Measurements from ENCODE around the gene CNTNAP2. TPM values are rescaled to one million over a fixed set of nuclear protein-coding genes. Genes with fewer than 3 reads are reported as not detected.

Gene CNTNAP2
- total and polyA plus RNA-seq, 2 of the 13 experiments (the other 11 are each of a cell fraction or from before 2014, with no cell fraction given): 0.40 to 0.42 TPM

DNA sequence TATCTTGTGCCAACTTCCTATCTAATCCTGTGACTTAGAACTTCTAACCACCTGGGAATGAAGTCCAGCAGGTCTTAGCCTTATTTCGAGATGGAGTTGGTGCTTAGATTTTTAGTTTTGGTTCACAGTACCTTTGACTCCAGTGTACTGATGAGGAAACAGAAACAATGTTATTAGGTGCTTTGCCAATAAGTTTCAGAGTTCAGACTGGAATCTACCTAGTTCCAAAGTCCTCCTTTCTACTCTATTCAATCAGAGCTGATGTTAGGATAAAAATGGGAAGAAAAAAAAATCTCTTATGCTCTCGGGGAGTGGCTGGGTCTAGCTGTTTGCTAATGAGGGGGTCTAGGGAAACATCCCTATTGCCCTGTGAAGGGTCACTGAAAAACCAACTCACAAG, 1867.7 kb downstream of the CNTNAP2 start:
- Histone ChIP-seq H3K27ac (ENCODE audit: extremely low read length, insufficient read depth, low read length) (no peak overlapping the region), H3K79me2 (ENCODE audit: insufficient read depth, low read length) (no peaks in the 10 kb centered on the region), H3K9ac (ENCODE audit: insufficient read depth, low read depth, low read length) (no peak overlapping the region), H2AFZ (ENCODE audit: low read length) (no peak overlapping the region), H3K27me3 (ENCODE audit: control insufficient read depth in 1 of 2, insufficient read depth in 2 of 2, low read length in 2 of 2) (no peaks in the 10 kb centered on the region), H3K4me1 (ENCODE audit: insufficient read depth, low read length) (no peaks in the 10 kb centered on the region), H3K36me3 (replicated peaks in 1 of 2; ENCODE audit: control insufficient read depth in 1 of 2, insufficient read depth in 2 of 2, low read length in 2 of 2) (no peaks in the 10 kb centered on the region), H4K20me1 (ENCODE audit: insufficient read depth, low read length) (no peaks in the 10 kb centered on the region), H3K4me2 (ENCODE audit: low read depth, low read length) (no peak overlapping the region), H3K4me3 (replicated peaks in 1 of 3; ENCODE audit: insufficient read depth in 1 of 3, low read depth in 2 of 3, low read length in 3 of 3) (no peak overlapping the region), H3K9me3 (ENCODE audit: low read length) (no peaks in the 10 kb centered on the region)
- TF ChIP-seq MED8 (CRISPR knock-in tag; IDR thresholded peaks at IDR 0.05; ENCODE audit: insufficient replicate concordance): no peak
- no peak for TF ChIP-seq ZNF44 (CRISPR knock-in tag; IDR thresholded peaks at IDR 0.05)
- no peak for TF ChIP-seq ZEB1 (IDR thresholded peaks at IDR 0.05; ENCODE audit: insufficient replicate concordance, low read depth)
- TF ChIP-seq, protein P1, sequence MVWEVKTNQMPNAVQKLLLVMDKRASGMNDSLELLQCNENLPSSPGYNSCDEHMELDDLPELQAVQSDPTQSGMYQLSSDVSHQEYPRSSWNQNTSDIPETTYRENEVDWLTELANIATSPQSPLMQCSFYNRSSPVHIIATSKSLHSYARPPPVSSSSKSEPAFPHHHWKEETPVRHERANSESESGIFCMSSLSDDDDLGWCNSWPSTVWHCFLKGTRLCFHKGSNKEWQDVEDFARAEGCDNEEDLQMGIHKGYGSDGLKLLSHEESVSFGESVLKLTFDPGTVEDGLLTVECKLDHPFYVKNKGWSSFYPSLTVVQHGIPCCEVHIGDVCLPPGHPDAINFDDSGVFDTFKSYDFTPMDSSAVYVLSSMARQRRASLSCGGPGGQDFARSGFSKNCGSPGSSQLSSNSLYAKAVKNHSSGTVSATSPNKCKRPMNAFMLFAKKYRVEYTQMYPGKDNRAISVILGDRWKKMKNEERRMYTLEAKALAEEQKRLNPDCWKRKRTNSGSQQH (CRISPR knock-in tag; IDR thresholded peaks at IDR 0.05; ENCODE audit: low read depth): no peak
- TF ChIP-seq SYNCRIP (IDR thresholded peaks at IDR 0.05; ENCODE audit: insufficient read depth, low read depth, low read length): no peak
- no peak for TF ChIP-seq ZNF580 (CRISPR knock-in tag; IDR thresholded peaks at IDR 0.05; ENCODE audit: borderline replicate concordance, low read depth)
- no peak for TF ChIP-seq USF2 (IDR thresholded peaks at IDR 0.05; ENCODE audit: low read depth, low read length)
- TF ChIP-seq USF2 (CRISPR knock-in tag; IDR thresholded peaks at IDR 0.05; ENCODE audit: borderline replicate concordance): no peak
- no peak for TF ChIP-seq KDM3A (CRISPR knock-in tag; IDR thresholded peaks at IDR 0.05; ENCODE audit: low read depth)
- no peak for TF ChIP-seq HNF4A (CRISPR knock-in tag; IDR thresholded peaks at IDR 0.05)
- TF ChIP-seq RXRA (CRISPR knock-in tag; IDR thresholded peaks at IDR 0.05): no peak
- no peak for TF ChIP-seq PHF21A (CRISPR knock-in tag; IDR thresholded peaks at IDR 0.05)
- TF ChIP-seq, protein P2, sequence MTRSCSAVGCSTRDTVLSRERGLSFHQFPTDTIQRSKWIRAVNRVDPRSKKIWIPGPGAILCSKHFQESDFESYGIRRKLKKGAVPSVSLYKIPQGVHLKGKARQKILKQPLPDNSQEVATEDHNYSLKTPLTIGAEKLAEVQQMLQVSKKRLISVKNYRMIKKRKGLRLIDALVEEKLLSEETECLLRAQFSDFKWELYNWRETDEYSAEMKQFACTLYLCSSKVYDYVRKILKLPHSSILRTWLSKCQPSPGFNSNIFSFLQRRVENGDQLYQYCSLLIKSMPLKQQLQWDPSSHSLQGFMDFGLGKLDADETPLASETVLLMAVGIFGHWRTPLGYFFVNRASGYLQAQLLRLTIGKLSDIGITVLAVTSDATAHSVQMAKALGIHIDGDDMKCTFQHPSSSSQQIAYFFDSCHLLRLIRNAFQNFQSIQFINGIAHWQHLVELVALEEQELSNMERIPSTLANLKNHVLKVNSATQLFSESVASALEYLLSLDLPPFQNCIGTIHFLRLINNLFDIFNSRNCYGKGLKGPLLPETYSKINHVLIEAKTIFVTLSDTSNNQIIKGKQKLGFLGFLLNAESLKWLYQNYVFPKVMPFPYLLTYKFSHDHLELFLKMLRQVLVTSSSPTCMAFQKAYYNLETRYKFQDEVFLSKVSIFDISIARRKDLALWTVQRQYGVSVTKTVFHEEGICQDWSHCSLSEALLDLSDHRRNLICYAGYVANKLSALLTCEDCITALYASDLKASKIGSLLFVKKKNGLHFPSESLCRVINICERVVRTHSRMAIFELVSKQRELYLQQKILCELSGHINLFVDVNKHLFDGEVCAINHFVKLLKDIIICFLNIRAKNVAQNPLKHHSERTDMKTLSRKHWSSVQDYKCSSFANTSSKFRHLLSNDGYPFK (CRISPR knock-in tag; IDR thresholded peaks at IDR 0.05; ENCODE audit: borderline replicate concordance): no peak
- no peak for TF ChIP-seq GTF3A (CRISPR knock-in tag; conservative IDR thresholded peaks at IDR 0.05)
- TF ChIP-seq, protein P3, sequence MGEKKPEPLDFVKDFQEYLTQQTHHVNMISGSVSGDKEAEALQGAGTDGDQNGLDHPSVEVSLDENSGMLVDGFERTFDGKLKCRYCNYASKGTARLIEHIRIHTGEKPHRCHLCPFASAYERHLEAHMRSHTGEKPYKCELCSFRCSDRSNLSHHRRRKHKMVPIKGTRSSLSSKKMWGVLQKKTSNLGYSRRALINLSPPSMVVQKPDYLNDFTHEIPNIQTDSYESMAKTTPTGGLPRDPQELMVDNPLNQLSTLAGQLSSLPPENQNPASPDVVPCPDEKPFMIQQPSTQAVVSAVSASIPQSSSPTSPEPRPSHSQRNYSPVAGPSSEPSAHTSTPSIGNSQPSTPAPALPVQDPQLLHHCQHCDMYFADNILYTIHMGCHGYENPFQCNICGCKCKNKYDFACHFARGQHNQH (CRISPR knock-in tag; IDR thresholded peaks at IDR 0.05): no peak
- ATAC-seq: no peak
- ChIA-PET CTCF (ENCODE audit: low intra/inter-chr PET ratio, low total read pairs) (no interaction called here), POLR2A (no interaction called here)
- no peak for DNase-seq (ENCODE audit: low spot score)
- intact Hi-C loops (cut with micrococcal nuclease; ENCODE audit: unreplicated experiment) (no loop called here), in situ Hi-C loops (cut with HindIII; ENCODE audit: extremely low pct_ligation_motif_present, low pct_unique_long_range_greater_than_20kb) (no loop called here)
- BruUV-seq (replicated peaks): no TSS peak
- 0% methylated on average over 2 of the region's 2 CpGs for WGBS (ENCODE audit: low lambda C conversion rate)
- no peak for FAIRE-seq
